Neuronal stem cell (in vitro differentiated cells): ENCODE measurements around the gene E2F2.
A peak's percentile ranks its signal among the peaks of the same experiment; 100 is the strongest.

Experiments used
- DNase-seq: peaks from one replicate; pipeline ENCODE4 v3.0.0-alpha.2; 2013; ENCODE audit warnings: low spot score
- H2AFZ ChIP-seq: one replicate; pipeline ENCODE4 v1.6.1; 2013; ENCODE audit warnings: mild to moderate bottlenecking, low read length, inconsistent platforms
- H2AK5ac ChIP-seq: 2 replicates; pipeline ENCODE4 v1.6.1; 2013; ENCODE audit warnings: low read depth, mild to moderate bottlenecking, inconsistent platforms, low read length, moderate library complexity, mixed read lengths
- H2BK120ac ChIP-seq: 2 replicates; pipeline ENCODE4 v1.6.1; 2013; ENCODE audit warnings: low read depth, mild to moderate bottlenecking, inconsistent platforms, low read length, moderate library complexity, mixed read lengths
- H2BK12ac ChIP-seq: one replicate; pipeline ENCODE4 v1.6.1; 2013; ENCODE audit warnings: low read length, inconsistent platforms
- H2BK15ac ChIP-seq: 2 replicates; pipeline ENCODE4 v1.6.1; 2013; ENCODE audit warnings: mild to moderate bottlenecking, low read length, inconsistent platforms, mixed read lengths
- H2BK5ac ChIP-seq: one replicate; pipeline ENCODE4 v1.6.1; 2013; ENCODE audit warnings: inconsistent platforms, mild to moderate bottlenecking, low read length, moderate library complexity
- H3K14ac ChIP-seq: one replicate; pipeline ENCODE4 v1.6.1; 2013; ENCODE audit warnings: low read length, inconsistent platforms
- H3K18ac ChIP-seq: 2 replicates; pipeline ENCODE4 v1.6.1; 2013; ENCODE audit warnings: low read length, inconsistent platforms
- H3K23ac ChIP-seq: 2 replicates; pipeline ENCODE4 v1.6.1; 2013; ENCODE audit warnings: low read depth, mild to moderate bottlenecking, mixed read lengths, low read length, inconsistent platforms; ENCODE audit not compliant: poor library complexity
- H3K27ac ChIP-seq: replicated peaks from 3 replicates; pipeline ENCODE4 v1.5.1; 2013; ENCODE audit warnings: low read length, inconsistent platforms
- H3K27me3 ChIP-seq, 3 experiments: 2 replicates each; pipeline ENCODE4 v1.6.1; 2013; ENCODE audit warnings: low read length in 3 of 3, mild to moderate bottlenecking in 2 of 3, inconsistent platforms in 1 of 3, low read depth in 1 of 3, mixed read lengths in 1 of 3, moderate library complexity in 1 of 3; ENCODE audit not compliant: control insufficient read depth in 3 of 3, insufficient read depth in 3 of 3
- H3K36me3 ChIP-seq, 2 donors: replicated peaks in 1 of 2; 2 replicates each; pipeline ENCODE4 v1.6.1; 2013; ENCODE audit warnings: low read length in 2 of 2; ENCODE audit not compliant: control insufficient read depth in 2 of 2, insufficient read depth in 2 of 2
- H3K4ac ChIP-seq: 2 replicates; pipeline ENCODE4 v1.6.1; 2013; ENCODE audit warnings: inconsistent platforms, mild to moderate bottlenecking, low read length, moderate library complexity
- H3K4me1 ChIP-seq, 2 donors: 1 replicate in 1 of 2; 2 replicates in 1 of 2; pipeline ENCODE4 v1.6.1; 2013; ENCODE audit warnings: low read length in 2 of 2, low read depth in 1 of 2; ENCODE audit not compliant: control insufficient read depth in 2 of 2, insufficient read depth in 1 of 2
- H3K4me2 ChIP-seq: one replicate; pipeline ENCODE4 v1.6.1; 2013; ENCODE audit warnings: mild to moderate bottlenecking, low read length, inconsistent platforms; ENCODE audit not compliant: insufficient read depth, poor library complexity, severe bottlenecking
- H3K4me3 ChIP-seq, 2 donors: 2 replicates each; pipeline ENCODE4 v1.5.1; 2013; ENCODE audit warnings: low read length in 2 of 2, mild to moderate bottlenecking in 2 of 2, inconsistent platforms in 1 of 2, moderate library complexity in 1 of 2
- H3K79me1 ChIP-seq: one replicate; pipeline ENCODE4 v1.6.1; 2013; ENCODE audit warnings: low read depth, mild to moderate bottlenecking, inconsistent platforms, low read length, moderate library complexity
- H3K9ac ChIP-seq: one replicate; pipeline ENCODE4 v1.6.1; 2013; ENCODE audit warnings: mild to moderate bottlenecking, low read depth, low read length, inconsistent platforms; ENCODE audit not compliant: poor library complexity
- H3K9me3 ChIP-seq, 2 donors: replicated peaks in 1 of 2; 2 replicates each; pipeline versions ENCODE3 to v1.6.1; 2013; ENCODE audit warnings: low read length in 2 of 2, mild to moderate bottlenecking in 2 of 2, inconsistent platforms in 1 of 2, low read depth in 1 of 2, mixed read lengths in 1 of 2, moderate library complexity in 1 of 2; ENCODE audit not compliant: control insufficient read depth in 2 of 2, insufficient read depth in 1 of 2
- H4K8ac ChIP-seq: one replicate; pipeline ENCODE4 v1.6.1; 2013; ENCODE audit warnings: low read depth, mild to moderate bottlenecking, inconsistent platforms, low read length, moderate library complexity
- H4K91ac ChIP-seq: one replicate; pipeline ENCODE4 v1.6.1; 2013; ENCODE audit warnings: low read length, low read depth, mild to moderate bottlenecking, inconsistent platforms; ENCODE audit not compliant: poor library complexity
- WGBS, 2 donors: extraction: QIAGEN DNeasy Blood & Tissue Kit; methylation state at CpG; one replicate each; pipeline ENCODE4 v1.1.7; 2013; ENCODE audit warnings: missing lambda C conversion rate in 2 of 2, mixed read lengths in 1 of 2; ENCODE audit not compliant: insufficient read length in 2 of 2, insufficient replicate concordance in 1 of 2; ENCODE audit errors: extremely low coverage in 2 of 2; 5-methylcytosine and 5-hydroxymethylcytosine counted together

E2F2 gene

DNA sequence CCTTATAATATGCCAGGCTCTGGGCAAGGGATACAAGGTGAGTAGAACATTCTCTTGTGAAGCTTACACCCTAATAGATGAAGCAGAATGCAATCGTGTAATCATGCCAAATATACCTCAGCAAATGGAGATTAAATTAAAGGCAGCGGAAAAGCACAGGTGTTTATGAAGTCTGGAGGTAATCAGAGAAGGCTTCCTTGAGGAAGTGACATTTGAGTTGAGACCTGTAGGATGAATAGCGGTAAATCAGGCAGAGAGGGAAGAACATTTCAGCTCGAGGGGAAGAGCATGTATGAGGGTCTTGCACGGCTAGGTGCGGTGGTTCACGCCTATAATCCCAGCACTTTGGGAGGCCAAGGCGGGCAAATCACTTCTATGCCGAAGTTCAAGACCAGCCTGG lies 13.5 kb downstream of the E2F2 start:
- peaks cover 31 to 98% of the 10 kb centered on the region in 2 donors for H3K36me3 ChIP-seq
- H3K4ac ChIP-seq = no peak overlapping the region
- H2BK5ac ChIP-seq = no peak overlapping the region
- H2AK5ac ChIP-seq = no peak overlapping the region
- no CpG with 5 or more reads among the region's 9 CpGs for WGBS, 2 donors
- H2AFZ ChIP-seq = no peak overlapping the region
- no peak overlapping the region for H3K23ac ChIP-seq
- no peak overlapping the region for H3K14ac ChIP-seq
- no peak overlapping the region for H2BK12ac ChIP-seq
- no peak overlapping the region for H3K18ac ChIP-seq
- peaks cover 0 to 2% of the 10 kb centered on the region in 2 donors for H3K9me3 ChIP-seq
- no peak overlapping the region for H3K9ac ChIP-seq
- no peak overlapping the region for H4K8ac ChIP-seq
- H3K4me3 ChIP-seq = no peak overlapping the region
- no peak overlapping the region for H4K91ac ChIP-seq
- no peaks in the 10 kb centered on the region for H3K79me1 ChIP-seq
- no peak overlapping the region for H3K27ac ChIP-seq
- no peak for DNase-seq
- H2BK120ac ChIP-seq = no peak overlapping the region
- H3K4me2 ChIP-seq = no peak overlapping the region
- H3K27me3 ChIP-seq = no peaks in the 10 kb centered on the region
- no peak overlapping the region for H2BK15ac ChIP-seq
- H3K4me1 ChIP-seq = no peaks in the 10 kb centered on the region

DNA sequence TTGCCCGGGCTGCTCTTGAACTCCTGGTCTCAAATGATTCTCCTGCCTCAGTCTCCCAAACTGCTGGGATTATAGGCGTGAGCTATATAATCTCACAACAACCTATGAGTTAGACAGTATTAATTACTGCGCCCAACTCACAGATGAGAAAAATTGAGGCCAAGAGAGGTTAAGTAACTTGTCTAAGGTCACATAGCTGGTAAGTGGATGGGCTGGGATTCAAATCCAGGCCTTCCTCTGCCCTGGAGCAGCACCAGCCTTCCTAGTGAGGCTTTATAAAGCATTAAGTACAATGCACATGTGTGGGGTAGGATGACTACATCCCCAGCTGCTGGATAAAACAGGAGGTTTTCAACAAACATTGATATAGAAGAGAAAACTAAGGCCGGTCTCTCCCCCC lies 15.1 kb downstream of the E2F2 start:
- Histone ChIP-seq H3K9ac (no peak overlapping the region), H4K91ac (no peak overlapping the region), H2AFZ (no peak overlapping the region), H2BK12ac (no peak overlapping the region), H3K4ac (no peak overlapping the region), H4K8ac (no peak overlapping the region), H3K23ac (no peak overlapping the region), H2AK5ac (no peak overlapping the region), H3K4me1 (no peaks in the 10 kb centered on the region), H3K27me3 (no peaks in the 10 kb centered on the region), H3K4me2 (no peak overlapping the region), H3K36me3 (peaks cover 27 to 98% of the 10 kb centered on the region in 2 donors), H3K18ac (no peak overlapping the region), H3K9me3 (peaks cover 0 to 2% of the 10 kb centered on the region in 2 donors), H3K27ac (no peak overlapping the region), H2BK15ac (no peak overlapping the region), H2BK120ac (no peak overlapping the region), H3K79me1 (no peaks in the 10 kb centered on the region), H3K4me3 (no peak overlapping the region), H2BK5ac (no peak overlapping the region), H3K14ac (no peak overlapping the region)
- no CpG with 5 or more reads among the region's 4 CpGs for WGBS, 2 donors
- no peak for DNase-seq

DNA sequence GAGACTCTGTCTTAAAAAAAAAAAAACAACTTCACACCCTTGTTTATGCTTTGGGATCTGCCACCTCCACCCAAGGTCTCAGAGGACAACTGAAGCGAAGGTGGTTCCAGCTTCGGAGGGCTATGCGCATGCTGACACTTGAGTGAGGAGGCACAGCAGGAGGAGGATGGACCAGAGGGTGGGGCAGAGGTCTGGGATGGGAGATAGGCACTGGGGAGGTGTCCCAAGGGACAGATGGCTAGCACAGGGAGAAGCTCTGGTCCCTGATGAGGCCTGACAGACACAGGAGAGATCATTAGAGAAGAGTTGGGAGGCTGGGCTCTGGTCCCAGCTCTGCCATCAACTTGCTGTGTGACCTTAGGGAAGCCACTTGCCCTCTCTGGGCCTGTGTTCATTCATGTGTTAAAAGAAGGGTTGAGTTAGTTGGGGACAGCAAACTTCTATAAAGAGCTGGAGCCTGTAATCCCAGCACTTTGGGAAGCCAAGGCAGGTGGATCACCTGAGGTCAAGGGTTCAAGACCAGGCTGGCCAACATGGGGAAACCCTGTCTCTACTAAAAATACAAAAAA lies 16.8 kb downstream of the E2F2 start:
- Histone ChIP-seq H3K27ac (no peak overlapping the region), H2BK5ac (no peak overlapping the region), H3K27me3 (no peaks in the 10 kb centered on the region), H3K4me1 (no peaks in the 10 kb centered on the region), H4K8ac (no peak overlapping the region), H2AK5ac (no peak overlapping the region), H2AFZ (no peak overlapping the region), H3K9me3 (peaks cover 0 to 2% of the 10 kb centered on the region in 2 donors), H3K4ac (no peak overlapping the region), H2BK120ac (no peak overlapping the region), H3K14ac (no peak overlapping the region), H3K4me3 (no peak overlapping the region), H3K18ac (no peak overlapping the region), H4K91ac (no peak overlapping the region), H3K9ac (no peak overlapping the region), H2BK12ac (no peak overlapping the region), H2BK15ac (no peak overlapping the region), H3K23ac (no peak overlapping the region), H3K79me1 (no peaks in the 10 kb centered on the region), H3K4me2 (no peak overlapping the region), H3K36me3 (peaks cover 35 to 98% of the 10 kb centered on the region in 2 donors)
- no peak for DNase-seq
- no CpG with 5 or more reads among the region's 3 CpGs for WGBS, 2 donors

DNA sequence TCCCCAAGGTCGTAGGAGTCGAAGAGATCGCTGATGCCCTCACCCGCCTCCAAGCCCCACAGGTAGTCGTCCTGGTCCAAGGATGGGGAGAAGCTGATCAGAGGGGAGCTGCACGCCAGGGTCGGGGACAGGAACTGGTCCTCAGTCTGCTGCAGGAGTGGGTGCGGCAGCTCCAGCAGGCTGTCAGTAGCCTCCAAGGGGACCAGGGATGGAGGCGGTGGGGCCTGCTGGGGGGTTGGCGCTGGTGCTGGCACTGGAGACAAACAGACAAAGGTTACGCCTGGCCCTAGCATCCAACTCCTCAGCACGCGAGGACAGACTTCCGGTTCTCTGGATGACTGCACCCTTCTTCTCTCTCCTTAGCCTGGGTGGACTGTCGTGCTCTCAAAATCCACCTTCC lies 21.1 kb downstream of the E2F2 start:
- H3K4me3 ChIP-seq = no peak overlapping the region
- no peak overlapping the region for H3K18ac ChIP-seq
- H2BK15ac ChIP-seq = no peak overlapping the region
- no peak overlapping the region for H2AFZ ChIP-seq
- H4K8ac ChIP-seq = no peak overlapping the region
- no peaks in the 10 kb centered on the region for H3K9me3 ChIP-seq
- peaks cover 22 to 95% of the 10 kb centered on the region in 2 donors for H3K36me3 ChIP-seq
- H3K27me3 ChIP-seq = no peaks in the 10 kb centered on the region
- WGBS, 2 donors = no CpG with 5 or more reads among the region's 15 CpGs
- H2AK5ac ChIP-seq = peak overlapping the region; percentile 56
- H2BK5ac ChIP-seq = peak overlapping the region; percentile 13
- H2BK12ac ChIP-seq = no peak overlapping the region
- no peak overlapping the region for H3K23ac ChIP-seq
- H3K79me1 ChIP-seq = no peaks in the 10 kb centered on the region
- DNase-seq = no peak
- H3K14ac ChIP-seq = no peak overlapping the region
- H3K4ac ChIP-seq = no peak overlapping the region
- no peak overlapping the region for H2BK120ac ChIP-seq
- peak overlapping the region; percentile 12 for H3K9ac ChIP-seq
- H4K91ac ChIP-seq = no peak overlapping the region
- no peak overlapping the region for H3K4me2 ChIP-seq
- H3K27ac ChIP-seq = no peak overlapping the region
- H3K4me1 ChIP-seq = peaks cover 2% of the 10 kb centered on the region in 2 donors
